ENCODE measurements around the gene ATP2C2.

ATP2C2 gene

DNA sequence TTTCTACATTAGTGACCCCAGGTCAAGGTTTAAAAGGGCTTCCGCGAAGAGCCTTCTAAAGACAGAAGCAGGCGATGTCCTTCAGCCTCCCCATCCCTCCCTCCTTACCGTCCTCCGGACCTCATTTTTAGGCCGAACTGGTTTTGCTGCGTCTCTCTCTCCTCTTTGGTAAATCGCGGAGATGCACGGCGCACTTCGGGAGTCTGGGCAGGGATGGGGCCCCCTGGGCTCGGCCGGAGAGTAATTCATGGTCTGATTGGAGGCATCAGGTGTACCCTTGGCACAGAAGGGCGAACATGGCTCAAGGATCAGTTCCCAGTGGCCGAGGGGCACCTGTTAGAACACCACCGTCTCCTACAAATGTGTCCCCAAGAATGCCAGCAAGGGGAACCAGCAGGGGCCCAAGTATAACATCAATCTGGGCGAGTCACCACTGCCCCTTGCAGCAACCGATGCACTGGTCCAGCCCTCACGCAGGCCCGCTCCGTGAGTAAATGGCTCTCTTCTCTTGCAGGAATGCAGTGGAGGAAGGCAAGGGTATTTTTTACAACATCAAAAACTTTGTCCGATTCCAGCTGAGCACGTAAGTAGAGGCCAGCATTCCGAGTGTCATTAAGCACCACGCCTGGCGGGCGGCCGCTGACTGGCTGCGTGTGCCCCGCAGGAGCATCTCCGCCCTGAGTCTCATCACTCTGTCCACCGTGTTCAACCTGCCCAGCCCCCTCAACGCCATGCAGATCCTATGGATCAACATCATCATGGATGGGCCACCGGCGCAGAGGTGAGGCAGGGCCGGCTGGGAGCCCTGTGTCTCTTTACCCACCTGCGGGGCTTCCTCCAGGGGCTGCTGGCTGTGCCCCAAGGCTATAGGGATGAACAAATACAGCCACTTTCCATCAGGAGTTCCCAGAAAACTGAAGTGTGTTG, 90.5 kb downstream of the ATP2C2 start:
- no peak for DNase-seq

DNA sequence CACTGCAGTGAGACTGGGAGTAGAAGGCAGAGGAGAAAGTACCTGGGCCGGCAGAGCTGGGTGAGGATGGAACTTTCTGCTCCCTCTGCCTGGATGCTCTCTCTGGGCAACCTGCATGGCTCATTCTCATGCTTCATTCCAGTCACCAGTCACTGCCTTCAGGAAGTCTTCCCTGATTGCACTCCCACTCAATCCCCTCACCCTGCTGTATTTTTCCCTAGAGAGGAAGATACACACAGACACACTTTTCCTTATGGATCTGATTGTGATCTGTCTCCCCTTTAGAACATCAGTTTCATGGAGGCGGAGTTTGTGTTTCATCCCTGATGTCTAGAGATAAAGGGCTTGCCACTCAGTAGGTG, 91.2 kb downstream of the ATP2C2 start:
- no peak for DNase-seq

DNA sequence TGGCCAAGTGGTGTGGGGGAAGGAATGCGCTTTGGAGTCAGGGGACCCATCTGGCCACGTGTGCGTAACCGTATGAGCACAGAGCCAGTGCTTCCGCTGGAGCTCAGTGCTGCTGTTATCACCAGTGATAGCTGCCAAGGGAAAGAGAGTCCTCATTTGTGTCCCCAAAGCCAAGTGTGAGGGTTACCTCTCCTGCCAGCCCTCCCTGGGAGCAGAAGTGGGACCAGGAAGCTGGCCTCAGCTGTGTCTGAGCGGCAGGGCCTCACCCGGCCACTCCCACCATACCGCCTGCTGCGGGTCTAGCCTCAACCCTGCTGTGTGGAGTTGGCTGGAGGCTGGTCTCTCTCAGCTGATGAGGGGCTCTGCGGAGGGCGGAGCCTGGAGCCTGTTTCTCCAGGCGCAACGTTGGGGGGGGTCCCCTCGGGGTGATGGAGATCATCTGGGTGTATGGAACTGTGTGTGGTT, 91.6 kb downstream of the ATP2C2 start:
- DNase-seq, result no peak

DNA sequence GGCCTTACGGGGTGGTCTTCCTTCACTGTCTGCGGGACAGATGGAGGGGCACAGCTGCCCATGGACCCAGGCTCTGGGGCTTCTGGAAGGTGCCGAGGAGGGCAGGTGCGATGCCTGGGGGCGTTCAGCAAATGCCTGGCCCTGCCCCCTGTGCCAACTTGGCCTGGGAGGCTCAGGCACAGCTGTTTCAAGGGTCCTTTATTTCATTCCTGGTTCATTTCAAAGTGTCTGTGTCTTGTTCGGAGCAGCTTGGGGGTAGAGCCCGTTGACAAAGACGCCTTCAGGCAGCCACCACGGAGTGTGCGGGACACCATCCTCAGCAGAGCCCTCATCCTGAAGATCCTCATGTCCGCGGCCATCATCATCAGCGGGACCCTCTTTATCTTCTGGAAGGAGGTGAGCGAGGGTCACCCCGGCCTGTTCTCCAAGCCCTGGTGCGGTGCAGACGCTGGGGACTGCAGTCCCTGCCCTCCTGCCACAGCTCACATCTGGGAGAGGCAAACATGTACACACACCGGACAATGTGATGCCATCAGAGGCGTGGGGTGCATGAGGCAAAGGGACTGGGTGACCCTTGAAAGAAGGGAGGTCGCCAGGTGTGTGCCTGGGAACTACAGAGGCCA, 92.2 kb downstream of the ATP2C2 start:
- DNase-seq, result no peak

DNA sequence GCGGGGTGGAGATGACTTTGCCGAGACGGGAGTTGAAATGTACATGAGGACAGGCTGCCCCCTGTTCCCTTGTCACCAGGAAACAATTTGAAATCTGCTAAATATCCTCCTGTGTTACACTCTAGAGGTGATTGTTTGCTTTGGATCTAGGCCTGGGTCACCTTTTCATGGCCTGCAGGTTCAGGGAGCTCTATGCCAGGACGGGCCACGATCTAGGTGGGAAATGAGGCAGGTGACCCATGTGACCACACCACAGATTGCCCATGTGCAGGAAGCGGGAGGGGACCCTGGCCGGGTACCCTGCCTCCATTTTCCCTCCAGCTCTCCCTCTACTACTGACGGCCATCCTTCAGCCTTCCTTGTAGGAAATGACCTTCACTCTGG, 92.7 kb downstream of the ATP2C2 start:
- DNase-seq, result no peak

DNA sequence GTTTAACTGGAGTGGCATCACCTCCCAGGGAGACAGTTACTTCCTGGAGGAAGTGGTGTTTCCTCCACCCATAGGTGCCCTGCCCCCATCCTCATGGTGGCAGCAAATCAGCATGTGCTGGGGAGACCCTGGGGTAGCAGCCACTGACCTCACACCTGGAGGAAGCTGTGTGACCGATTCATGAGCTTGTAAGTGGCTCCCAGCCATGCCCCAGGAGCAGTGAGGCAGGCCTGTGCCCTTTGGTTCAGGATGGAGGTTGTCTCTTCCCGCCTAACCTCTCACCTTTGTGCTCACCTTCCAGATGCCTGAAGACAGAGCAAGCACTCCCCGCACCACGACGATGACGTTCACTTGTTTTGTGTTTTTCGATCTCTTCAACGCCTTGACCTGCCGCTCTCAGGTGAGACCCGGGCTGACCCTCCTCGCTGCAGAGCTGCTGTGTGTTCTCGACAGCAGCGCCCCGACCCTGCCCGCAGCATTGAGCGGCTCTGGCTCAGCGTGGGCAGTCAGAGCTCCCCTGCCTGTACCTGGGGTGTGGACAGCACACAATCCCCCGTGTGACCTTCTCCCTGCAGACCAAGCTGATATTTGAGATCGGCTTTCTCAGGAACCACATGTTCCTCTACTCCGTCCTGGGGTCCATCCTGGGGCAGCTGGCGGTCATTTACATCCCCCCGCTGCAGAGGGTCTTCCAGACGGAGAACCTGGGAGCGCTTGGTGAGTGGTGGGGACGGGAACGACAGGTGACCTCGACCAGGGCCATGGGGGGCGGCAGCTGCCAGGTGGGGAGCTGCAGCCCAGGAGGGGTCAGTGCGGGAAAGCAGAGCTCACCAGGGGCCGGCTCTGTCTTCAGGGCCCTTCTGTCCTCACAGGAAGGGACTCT, 93.3 kb downstream of the ATP2C2 start:
- DNase-seq, result no peak

DNA sequence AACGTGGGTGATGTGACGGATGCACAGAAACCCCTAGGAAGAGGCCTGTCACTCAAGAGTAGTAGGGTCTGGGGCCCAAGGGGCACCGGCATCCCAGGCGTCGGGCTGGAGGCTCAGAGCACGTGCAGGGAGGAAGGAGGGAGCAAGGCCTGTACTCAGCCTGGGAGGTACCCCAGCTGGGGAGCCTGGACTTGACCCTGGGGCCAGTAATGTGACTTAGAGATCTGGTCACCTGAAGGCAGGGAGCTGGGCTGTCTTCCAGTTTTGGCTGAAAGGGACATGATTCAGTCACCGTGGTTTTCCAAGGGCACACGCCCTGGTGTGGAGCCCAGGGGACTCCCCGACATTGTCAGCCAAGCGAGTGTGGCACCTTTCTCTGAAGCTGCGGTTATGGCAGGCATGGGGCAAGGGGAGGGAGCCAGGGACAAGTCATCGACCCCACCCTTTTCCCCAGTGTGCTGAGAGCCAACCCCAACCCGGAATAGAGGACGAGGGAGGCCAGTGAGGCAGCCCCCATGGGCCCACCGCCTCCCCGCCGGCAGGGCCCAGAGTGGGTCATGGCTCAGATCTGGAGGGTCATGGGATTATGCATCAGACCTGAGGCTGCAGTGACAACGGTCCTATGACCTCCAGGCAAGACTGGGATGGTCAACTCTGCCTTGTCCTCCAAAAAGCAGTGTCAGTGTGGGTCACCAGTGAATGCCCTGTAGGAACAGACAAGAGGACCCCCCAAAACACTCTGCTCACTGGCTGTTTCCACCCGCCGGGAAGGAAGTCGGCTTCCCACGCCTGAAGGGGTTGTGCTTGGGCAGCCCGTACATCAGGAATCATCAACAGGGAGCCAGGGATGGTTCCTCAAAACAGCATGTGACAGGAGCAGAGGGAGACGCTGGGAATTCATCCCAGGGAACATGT, 94.2 kb downstream of the ATP2C2 start:
- no peak for DNase-seq

DNA sequence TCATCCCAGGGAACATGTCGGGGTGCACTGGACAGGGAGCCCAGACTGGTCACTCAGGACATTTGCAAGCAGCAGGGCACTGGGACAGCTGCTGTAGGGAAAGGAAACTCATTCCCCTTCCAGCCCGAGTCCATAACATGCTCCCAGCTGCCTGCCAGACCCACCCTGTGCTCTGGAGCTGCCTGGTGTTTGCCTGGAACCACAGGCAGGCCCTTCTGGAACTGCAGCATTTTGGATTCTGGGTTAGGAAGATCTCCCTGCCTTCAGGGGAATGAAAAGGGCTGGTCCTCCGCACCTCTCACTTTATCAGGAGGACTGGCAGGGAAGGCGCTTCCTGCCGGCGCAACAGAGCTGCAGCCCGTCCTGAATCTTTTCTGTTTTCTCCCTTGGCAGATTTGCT, 94.9 kb downstream of the ATP2C2 start:
- DNase-seq, result no peak

DNA sequence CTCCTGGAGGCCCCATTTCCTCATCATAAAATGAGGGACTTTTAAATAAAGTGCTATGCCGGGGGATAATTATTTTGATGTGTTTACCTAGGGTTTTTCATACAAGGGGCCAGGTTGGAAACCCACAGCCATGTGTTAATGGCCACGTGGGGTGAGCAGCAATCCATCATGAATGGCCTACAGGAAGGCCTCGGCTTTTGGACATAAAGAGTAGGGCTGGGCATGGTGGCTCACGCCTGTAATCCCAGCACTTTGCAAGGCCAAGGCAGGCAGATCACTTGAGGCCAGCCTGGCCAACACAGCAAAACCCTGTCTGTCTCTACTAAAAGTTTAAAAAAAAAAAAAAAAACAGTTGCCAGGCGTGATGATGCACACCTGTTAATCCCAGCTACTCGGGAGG, 95.8 kb downstream of the ATP2C2 start:
- no peak for DNase-seq

DNA sequence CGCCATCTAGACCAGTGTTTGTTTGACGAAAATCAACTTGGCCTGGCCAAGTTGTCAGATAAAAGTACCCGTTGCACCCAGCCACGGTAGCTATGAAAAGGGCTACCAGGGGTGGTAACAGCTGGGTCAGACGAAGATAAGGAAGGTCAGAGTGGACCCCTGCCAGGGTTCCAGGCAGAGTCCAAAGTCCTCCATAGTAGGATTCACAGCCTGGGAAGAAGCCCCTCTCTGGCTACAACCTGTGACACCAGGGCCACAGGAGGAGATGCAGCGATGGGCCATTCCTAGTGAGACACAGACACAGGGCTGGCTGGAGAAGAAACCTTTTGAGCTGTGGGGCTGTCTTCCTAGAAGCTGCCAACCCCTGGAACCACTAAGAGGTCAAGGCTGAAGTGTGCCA, 96.8 kb downstream of the ATP2C2 start:
- no peak for DNase-seq

DNA sequence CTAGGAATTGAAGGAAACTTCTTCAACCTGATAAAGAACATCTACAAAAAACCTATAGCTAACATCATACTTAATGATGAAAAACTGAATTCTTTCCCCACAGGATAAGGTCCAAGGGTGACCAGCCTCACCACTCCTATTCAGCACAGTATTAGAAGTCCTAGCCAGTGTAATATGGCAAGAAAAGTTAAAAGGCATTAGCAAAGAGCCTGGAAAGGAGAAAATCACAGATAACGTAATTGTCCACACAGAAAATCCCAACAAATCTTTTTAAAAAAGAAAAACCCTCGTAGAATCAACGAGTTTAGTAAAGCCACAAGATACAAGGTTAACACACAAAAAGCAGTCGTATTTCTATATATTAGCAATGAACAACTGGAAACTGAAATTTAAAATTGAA, 98.4 kb downstream of the ATP2C2 start:
- DNase-seq, result no peak

DNA sequence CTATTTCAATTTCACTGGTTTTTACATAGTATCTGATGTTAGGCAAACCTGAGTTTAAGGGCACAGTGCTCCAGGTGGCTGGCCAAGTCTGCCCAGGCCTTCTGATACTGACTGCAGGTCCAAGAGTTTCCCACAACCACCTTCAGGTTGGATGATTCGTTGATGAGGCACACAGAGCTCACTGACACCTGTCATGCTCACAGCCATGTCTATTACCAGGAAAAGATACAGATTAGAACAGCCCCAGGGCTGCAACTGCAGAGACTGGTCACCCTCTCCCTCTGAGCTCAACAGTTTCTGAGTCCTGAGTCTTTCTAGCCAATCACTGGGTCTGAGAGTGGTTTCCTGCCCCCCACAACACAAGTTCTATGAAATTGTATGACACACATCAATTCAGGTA, 98.9 kb downstream of the ATP2C2 start:
- DNase-seq, result no peak

DNA sequence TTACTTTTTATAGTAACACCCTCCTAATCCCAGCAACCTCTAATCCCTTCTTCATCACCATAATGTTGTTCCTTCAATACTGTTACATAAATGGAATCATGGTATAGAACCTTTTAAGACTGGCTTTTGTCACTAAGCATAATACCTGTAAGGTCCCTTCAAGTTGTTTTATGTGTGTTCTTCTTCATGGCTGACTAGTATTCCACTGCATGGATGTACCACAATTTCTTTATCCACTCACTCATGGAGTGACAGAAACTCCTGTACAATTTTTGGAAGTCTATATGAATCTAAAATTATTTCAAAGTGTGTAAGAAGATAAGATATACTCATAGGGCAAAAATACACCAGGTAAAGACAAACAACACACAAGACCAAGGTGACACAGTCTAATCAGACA, 99.4 kb downstream of the ATP2C2 start:
- DNase-seq, result no peak

DNA sequence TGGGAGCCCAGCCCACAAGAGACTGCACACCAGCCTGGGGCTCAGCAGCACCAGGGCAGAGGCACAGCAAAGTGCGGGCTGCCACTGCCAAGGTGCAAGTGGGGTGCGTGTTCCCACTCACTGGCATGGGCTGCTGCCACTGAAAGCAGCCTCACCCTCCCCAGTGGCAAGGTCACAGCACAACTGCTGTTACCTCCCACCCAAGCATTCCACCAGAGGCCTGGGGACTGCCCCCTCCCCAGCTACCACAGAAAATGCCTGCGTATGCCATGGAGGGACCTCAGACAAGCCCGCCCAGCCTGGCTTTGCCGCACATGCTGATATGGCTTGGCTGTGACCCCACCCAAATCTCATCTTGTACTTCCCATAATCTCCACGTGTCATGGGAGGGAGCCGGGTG, 103.0 kb downstream of the ATP2C2 start:
- DNase-seq, result no peak

DNA sequence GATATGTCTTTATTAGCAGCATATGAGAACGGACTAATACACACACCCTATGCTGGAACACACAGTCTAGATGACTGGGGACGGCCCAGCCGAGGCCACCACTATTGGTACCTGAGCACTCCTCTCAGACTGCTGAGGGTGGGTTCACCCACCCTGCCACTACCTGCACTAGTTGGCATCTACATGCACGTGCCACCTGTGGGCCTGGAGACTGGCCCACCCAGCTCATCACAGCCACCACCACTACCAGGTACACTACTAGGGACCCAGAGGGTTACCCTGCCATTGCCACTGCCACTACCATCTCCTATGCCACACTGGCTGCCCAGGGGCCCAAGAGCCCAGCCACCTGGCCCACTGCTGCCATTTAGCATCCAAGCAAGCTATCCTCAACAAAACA, 103.6 kb downstream of the ATP2C2 start:
- no peak for DNase-seq

DNA sequence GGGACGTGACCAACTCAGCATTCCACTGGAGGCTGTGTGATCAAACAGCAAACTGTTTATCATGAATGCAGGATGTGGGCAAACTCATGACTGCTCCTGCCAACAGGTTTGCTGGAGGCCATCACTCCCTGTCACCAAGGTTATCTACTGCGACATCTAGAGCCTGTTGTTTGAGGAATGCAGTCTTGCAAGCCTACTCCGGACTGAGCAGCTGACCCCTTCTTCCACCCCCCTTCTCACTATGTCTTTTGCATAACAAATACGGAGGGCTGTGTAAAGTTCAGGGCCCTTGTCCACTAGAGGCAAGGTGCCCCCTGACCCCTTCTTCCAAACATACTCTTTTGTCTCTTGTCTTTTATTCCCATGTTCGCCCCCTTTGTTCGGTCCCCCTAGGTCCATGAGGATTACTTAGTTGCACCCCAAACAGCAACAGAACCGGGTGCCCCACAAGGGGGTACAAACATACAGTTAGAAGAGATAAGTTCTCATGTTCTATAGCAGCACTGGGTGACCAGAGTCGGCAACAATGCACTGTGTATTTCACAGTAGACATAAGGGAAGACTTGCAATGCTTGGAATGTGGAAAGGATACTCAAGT, 107.4 kb downstream of the ATP2C2 start:
- DNase-seq, result no peak

DNA sequence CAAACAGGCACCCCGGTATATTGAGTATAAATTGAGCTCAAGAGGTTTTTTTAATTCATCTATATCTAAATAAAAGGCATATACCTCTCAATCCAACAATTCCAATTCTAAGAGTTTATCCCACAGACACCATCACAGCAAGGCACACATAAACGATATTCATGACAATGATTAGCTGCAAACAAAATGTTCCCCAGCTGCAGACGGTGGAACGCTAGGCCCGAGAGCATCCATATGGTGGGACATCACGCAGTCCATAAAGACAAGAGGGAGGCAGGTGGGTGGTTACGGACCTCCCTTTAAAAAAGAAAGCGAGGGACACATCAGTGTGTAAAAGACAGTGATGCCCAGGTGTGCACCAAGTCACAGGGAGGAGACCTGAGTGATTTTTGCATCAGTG, 108.1 kb downstream of the ATP2C2 start:
- DNase-seq, result no peak

DNA sequence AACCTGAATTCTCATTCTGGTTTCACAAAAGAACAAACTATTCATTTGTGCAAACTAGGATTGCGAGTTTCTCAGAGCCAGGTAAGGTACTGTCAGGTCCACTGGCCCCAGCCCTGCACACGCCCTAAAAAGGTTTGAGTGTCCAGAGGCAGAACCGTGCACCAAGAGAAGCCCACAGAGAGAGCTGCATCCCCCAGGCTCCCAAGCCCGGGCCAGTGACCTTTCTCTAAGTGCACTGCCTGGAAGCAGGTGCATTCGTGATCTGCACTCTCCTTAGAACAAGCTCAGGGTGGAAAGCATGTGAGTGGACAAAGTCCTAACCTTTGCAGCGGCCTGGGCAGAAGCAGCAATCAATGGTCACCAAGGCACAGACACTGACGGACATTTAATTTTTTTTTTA, 109.3 kb downstream of the ATP2C2 start:
- DNase-seq, result no peak

DNA sequence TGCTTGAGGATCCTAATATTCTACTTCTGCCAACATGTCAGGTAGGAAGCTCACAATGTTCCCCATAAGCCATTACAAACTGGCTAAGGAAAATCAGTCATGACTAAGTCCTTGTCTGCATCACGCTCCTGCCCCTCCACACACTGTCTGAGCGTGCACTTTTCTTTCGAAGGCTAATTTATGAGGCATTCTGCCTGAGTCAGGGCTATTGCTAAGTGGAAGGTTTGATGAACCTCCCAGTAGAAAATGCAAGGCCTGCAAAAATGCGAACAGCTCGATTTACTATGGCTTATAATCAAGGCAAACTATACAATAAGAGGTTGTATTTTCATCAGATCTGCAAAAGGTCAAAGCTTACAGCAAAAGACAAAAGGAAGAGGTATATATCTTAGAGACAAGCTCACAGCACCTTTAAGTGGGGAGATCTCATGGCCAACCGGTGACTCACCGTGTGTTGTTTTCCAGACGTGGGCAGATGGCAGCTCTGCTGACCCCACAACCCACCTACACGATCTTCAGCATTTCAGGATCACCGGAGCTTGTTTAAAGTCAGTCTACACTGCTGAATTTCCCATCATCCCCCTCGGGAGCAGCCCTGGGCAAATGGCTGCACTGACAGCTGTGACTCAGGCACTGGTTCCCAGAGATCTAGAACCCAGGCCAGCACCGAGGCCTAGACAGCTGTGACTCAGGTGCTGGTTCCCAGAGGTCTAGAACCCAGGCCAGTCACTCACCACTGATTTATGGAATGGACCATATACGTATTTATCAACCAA, 110.0 kb downstream of the ATP2C2 start:
- no peak for DNase-seq

DNA sequence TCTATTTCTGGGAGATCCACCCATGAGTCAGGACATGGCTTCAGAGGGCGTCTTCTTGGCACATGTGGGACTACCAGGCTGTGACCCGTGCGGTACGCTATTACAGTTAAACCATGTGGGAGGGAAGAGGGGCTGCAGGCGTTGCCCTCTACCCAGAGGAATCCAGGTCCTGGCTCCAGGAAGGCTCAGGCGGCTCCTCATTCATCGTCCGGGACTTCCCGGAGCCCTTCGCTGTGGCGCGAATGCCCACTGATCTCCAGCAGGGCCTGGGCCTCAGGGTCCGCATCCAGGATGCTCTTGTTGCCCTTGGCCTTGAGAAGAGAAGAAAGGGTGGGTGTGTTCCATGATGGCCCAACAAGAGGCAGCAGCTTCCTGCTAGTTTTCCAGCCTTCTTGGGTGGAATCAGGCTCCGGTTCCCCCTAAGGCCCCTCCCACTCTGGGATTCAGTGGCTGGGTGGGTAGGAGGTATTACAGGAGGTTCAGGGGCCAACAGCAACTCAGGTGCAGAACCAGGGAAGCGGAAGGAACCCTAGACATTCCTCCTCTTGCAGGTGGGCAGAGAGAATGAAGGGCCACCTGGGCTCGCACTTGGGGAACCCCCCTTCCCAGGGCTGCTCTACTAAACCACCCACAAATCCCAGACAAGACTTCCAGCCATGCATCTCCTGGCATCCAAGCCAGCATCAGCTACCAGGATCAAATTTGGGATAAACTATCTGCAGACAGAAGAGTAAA, 111.5 kb downstream of the ATP2C2 start:
- no peak for DNase-seq

Data from NCI-H446 (cell line).